Upper lobe of left lung (tissue), 4 donors: ENCODE data around the gene WNT2B.

Source experiments
- CTCF ChIP-seq, 6 experiments: fragments of 450-650 bp in 4 of 6; fragments of 200-600 bp in 2 of 6; sonication (generic) in 2 of 6; IDR thresholded peaks; one replicate each; pipeline ENCODE4 v1.5.1; 2016 to 2019; ENCODE audit warnings: antibody characterized with exemption in 6 of 6
- POLR2A ChIP-seq, 4 donors: fragments of 450-650 bp; IDR thresholded peaks; one replicate each; pipeline ENCODE4 v1.5.1; 2016 to 2017; ENCODE audit warnings: antibody characterized with exemption in 4 of 4, mild to moderate bottlenecking in 2 of 4
- POLR2AphosphoS5 ChIP-seq, 2 donors: sonication (generic); formaldehyde crosslinking; IDR thresholded peaks; one replicate each; pipeline ENCODE4 v1.5.1; 2017; ENCODE audit warnings: antibody characterized with exemption in 2 of 2

DNA sequence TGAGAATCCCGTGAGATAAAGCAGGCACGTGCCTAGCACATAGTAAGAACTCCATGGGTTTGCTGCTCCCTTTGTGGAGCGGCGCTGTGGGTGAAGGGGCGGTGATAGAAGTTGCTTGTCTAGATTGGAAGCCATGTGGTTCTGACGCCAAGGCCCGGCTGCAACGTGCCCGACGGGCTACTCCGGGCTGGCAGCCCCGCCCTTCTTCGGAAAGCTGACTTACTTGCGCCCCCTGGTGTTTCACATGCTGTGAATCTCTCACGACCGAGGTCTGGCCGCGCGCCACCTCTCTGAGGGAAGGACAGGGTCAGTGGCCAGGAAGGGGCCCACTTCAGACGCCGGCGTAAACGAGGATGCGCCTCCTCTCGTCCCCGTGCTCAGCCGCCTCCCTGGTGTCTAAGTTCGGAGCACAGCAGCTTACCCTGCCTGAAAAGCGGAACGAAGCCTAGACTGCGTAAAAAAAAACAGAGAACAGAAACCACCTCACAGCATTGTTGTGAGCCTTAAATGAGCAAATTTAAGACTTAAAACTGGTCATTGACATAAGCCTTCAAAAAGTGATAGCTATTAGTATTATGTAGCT is 42.6 kb upstream of the WNT2B start:
- TF ChIP-seq POLR2A (IDR thresholded peaks at IDR 0.05) (peak in 1 of 4 donors; percentile 39), CTCF (IDR thresholded peaks at IDR 0.05) (peak; percentile 51 to 97 (median 96)), POLR2AphosphoS5 (IDR thresholded peaks at IDR 0.05) (peak; percentile 74 to 90)
